ENCODE measurements around the gene AASS.

DNA sequence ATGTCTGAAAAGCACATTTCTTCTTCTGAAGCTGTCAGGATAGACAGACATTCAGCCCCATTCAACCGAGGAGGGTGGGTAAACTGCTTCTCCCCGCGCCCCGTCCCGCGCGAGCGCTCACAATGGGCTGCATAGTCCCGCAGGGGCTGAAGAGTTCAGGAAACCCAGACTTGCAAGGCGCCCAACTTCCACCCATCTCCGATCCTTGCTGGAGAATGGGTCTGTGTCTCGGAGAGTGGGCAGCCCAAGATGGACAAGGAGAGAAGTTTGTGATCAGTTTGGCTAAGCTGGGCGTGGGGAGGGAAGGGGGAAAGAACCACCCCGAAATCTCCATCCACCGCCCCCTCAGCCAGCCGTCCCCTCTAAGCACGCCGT is 686 bp downstream of the AASS start:
- TF ChIP-seq CTCF (IDR thresholded peaks at IDR 0.05) (no peak), POLR2A (IDR thresholded peaks at IDR 0.05) (no peak), POLR2AphosphoS5 (IDR thresholded peaks at IDR 0.05) (no peak), EP300 (IDR thresholded peaks at IDR 0.05; ENCODE audit: low read depth) (no peak)
